KMS-11 (cell line): ENCODE results near the gene MYO5C.

ENCODE experiments used
- H2AFZ ChIP-seq: fragments of 200-600 bp; sonication (generic); 2 replicates; pipeline ENCODE4 v1.6.1; 2016; ENCODE audit warnings: antibody characterized with exemption, mixed run types, low read depth
- H3K27ac ChIP-seq: fragments of 200-600 bp; sonication (generic); 2 replicates; pipeline ENCODE4 v1.6.1; 2016; ENCODE audit warnings: mild to moderate bottlenecking, mixed run types
- H3K27me3 ChIP-seq: fragments of 200-600 bp; sonication (generic); 2 replicates; pipeline ENCODE4 v1.6.1; 2017; ENCODE audit warnings: mild to moderate bottlenecking, low read depth, mixed run types, moderate library complexity; ENCODE audit not compliant: insufficient read depth
- H3K36me3 ChIP-seq: fragments of 200-600 bp; sonication (generic); 2 replicates; pipeline ENCODE4 v1.6.1; 2017; ENCODE audit warnings: mild to moderate bottlenecking, mixed run types; ENCODE audit not compliant: insufficient read depth
- H3K4me1 ChIP-seq: fragments of 200-600 bp; sonication (generic); 2 replicates; pipeline ENCODE4 v1.6.1; 2016; ENCODE audit warnings: mild to moderate bottlenecking, low read depth, mixed run types; ENCODE audit not compliant: poor library complexity, severe bottlenecking
- H3K4me2 ChIP-seq: fragments of 200-600 bp; sonication (generic); 2 replicates; pipeline ENCODE4 v1.7.0; 2016; ENCODE audit warnings: mild to moderate bottlenecking, mixed run types
- H3K4me3 ChIP-seq: fragments of 200-600 bp; sonication (generic); IDR thresholded peaks from 2 replicates; pipeline ENCODE4 v1.6.1; 2017; ENCODE audit warnings: low read depth, low read length, mixed read lengths; ENCODE audit not compliant: insufficient read depth
- H3K79me2 ChIP-seq: fragments of 200-600 bp; sonication (generic); 2 replicates; pipeline ENCODE4 v1.6.1; 2016; ENCODE audit warnings: low read depth, mixed run types; ENCODE audit not compliant: insufficient read depth
- H3K9ac ChIP-seq: fragments of 200-600 bp; sonication (generic); 2 replicates; pipeline ENCODE4 v1.6.1; 2016; ENCODE audit warnings: mild to moderate bottlenecking, mixed run types
- H4K20me1 ChIP-seq: fragments of 200-600 bp; sonication (generic); 2 replicates; pipeline ENCODE4 v1.6.1; 2016; ENCODE audit warnings: mild to moderate bottlenecking, mixed run types; ENCODE audit not compliant: insufficient read depth
- TF ChIP-seq, protein P1 (sequence below): fragments of 200-600 bp; sonication (generic); conservative IDR thresholded peaks from 2 replicates; pipeline ENCODE4 v1.6.1; 2017; ENCODE audit warnings: low read depth, mild to moderate bottlenecking, antibody characterized with exemption, low read length, moderate library complexity, mixed read lengths

MYO5C gene

DNA sequence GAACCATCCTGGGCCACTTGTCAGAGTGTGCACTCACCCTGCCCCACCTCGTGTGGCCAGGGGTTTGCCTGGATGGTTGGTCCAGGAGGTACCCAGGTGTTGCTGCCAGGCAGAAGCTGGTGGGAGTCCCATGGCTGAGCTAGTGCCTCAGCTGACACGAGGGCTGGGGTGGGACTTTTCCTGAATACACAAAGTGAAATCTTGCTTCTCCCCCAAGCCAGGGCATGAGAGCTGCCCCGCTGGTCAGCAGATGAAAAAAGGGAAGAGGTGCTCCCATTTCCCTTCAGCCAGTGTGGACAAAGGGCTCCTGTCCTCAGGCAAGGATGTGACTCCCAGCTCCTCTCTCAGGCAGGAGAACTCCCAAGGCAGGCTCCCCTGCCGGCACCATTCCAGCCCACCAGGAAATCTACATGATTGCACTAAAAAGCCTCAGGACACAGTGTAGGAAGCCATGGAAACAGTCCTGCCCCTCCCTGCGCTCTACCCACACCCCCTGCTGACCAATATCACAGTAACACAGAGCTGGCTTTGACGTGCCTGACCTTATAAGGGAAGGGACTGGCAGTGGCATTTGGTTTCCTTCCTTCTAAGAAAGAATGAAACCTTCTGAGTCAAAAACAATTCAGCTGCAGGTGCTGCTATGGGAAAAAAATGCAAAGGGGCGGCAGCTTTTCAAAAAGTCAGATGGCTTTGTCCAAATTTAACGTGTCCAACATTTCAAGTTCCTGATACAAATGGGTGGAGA is 33.9 kb downstream of the MYO5C start:
- Histone ChIP-seq H3K9ac (peak overlapping the region; percentile 58), H3K4me2 (peak overlapping the region; percentile 83), H4K20me1 (no peaks in the 10 kb centered on the region), H3K27ac (peak overlapping the region; percentile 90), H3K27me3 (no peaks in the 10 kb centered on the region), H3K4me1 (peaks cover 46% of the 10 kb centered on the region), H2AFZ (peak overlapping the region; percentile 73), H3K4me3 (no peak overlapping the region), H3K79me2 (no peaks in the 10 kb centered on the region), H3K36me3 (no peaks in the 10 kb centered on the region)
- TF ChIP-seq, protein P1, sequence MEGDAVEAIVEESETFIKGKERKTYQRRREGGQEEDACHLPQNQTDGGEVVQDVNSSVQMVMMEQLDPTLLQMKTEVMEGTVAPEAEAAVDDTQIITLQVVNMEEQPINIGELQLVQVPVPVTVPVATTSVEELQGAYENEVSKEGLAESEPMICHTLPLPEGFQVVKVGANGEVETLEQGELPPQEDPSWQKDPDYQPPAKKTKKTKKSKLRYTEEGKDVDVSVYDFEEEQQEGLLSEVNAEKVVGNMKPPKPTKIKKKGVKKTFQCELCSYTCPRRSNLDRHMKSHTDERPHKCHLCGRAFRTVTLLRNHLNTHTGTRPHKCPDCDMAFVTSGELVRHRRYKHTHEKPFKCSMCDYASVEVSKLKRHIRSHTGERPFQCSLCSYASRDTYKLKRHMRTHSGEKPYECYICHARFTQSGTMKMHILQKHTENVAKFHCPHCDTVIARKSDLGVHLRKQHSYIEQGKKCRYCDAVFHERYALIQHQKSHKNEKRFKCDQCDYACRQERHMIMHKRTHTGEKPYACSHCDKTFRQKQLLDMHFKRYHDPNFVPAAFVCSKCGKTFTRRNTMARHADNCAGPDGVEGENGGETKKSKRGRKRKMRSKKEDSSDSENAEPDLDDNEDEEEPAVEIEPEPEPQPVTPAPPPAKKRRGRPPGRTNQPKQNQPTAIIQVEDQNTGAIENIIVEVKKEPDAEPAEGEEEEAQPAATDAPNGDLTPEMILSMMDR = peak; percentile 44

DNA sequence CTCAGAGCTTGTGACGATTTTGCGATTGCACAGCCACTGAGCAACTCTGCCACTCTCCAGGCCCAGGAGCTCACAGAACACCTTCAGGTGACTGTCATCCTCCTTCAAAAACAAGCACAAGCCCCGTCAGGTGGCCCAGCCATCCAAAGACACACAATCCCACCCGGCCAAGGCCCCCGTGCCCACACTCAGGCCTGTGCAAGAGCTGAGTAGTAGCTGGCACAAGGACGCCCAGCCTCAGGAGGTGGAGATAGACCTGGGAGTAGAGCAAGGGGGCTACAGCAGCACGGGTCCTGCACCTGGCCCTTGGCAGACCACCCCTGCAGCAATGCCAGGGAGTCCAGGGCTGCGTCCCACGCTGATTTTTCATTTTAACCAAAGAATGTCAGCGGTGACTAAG is 34.6 kb downstream of the MYO5C start:
- Histone ChIP-seq H3K4me2 (peak overlapping the region; percentile 83; the same call in 1 of the 2 replicates), H3K27me3 (no peaks in the 10 kb centered on the region), H3K4me3 (no peak overlapping the region), H3K4me1 (peaks cover 49% of the 10 kb centered on the region), H3K27ac (peak overlapping the region; percentile 90), H4K20me1 (no peaks in the 10 kb centered on the region), H3K9ac (peak overlapping the region; percentile 58; the same call in 1 of the 2 replicates), H2AFZ (peak overlapping the region; percentile 73), H3K36me3 (no peaks in the 10 kb centered on the region), H3K79me2 (no peaks in the 10 kb centered on the region)
- TF ChIP-seq, protein P1 = no peak

DNA sequence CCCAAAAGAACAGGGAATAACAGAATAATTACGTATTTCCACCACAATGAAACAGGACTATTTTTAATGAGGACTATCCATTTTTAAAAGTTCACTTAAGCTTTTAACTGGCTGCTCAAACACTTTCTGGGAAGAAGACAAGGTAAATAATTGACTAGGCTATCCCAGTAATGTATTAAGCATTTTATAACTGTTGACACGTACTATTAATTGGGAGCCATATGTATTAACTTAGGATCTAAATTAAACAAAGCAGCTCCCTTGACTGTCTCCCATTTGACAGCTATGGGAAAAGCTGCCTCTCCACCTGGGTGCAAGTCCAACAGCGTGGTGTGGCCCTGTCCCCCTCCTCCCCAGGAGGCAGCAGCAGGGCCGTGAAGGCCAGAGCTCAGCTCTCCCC is 36.1 kb downstream of the MYO5C start:
- H3K4me2 ChIP-seq = no peak overlapping the region
- no peaks in the 10 kb centered on the region for H3K27me3 ChIP-seq
- no peaks in the 10 kb centered on the region for H4K20me1 ChIP-seq
- H2AFZ ChIP-seq = no peak overlapping the region
- no peak overlapping the region for H3K27ac ChIP-seq
- no peak overlapping the region for H3K4me3 ChIP-seq
- no peaks in the 10 kb centered on the region for H3K79me2 ChIP-seq
- peaks cover 49% of the 10 kb centered on the region for H3K4me1 ChIP-seq
- no peak overlapping the region for H3K9ac ChIP-seq
- TF ChIP-seq, protein P1 = no peak
- H3K36me3 ChIP-seq = no peaks in the 10 kb centered on the region

DNA sequence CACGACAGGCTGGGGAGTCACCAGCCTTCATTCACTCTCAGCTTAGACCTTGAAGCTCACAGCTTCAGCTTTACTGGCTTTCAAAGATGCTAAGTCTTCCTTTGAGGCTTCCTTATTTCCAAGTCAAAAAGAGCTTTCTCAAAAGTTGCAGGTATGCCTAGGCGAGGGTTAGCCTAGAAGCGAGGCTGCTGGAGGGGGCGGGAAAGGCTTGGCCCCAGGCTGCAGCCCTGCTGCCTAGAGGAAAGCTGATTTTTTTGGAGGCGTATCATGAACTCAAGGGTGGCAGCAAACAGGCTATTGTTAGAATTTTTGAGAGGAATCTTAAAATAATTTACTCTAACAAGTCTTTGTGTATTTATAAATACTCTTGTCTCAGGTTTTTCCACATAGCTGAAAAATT is 37.1 kb downstream of the MYO5C start:
- Histone ChIP-seq H2AFZ (no peak overlapping the region), H3K9ac (no peak overlapping the region), H3K27ac (no peak overlapping the region)

More for the DNA sequence above, 37.1 kb downstream of the MYO5C start:
- Histone ChIP-seq H3K4me3 (no peak overlapping the region), H3K79me2 (no peaks in the 10 kb centered on the region), H3K4me2 (no peak overlapping the region), H3K27me3 (no peaks in the 10 kb centered on the region), H3K36me3 (no peaks in the 10 kb centered on the region), H3K4me1 (peaks cover 48% of the 10 kb centered on the region), H4K20me1 (no peaks in the 10 kb centered on the region)
- TF ChIP-seq, protein P1 = no peak
